Measurements from ENCODE around the gene ELP5. TPM values are rescaled to one million over a fixed set of nuclear protein-coding genes. Genes with fewer than 3 reads are reported as not detected.

ELP5 gene
- total RNA-seq, 4 donors from 2014 or later, result 24.9 to 33.3 (median 27.8) TPM

DNA sequence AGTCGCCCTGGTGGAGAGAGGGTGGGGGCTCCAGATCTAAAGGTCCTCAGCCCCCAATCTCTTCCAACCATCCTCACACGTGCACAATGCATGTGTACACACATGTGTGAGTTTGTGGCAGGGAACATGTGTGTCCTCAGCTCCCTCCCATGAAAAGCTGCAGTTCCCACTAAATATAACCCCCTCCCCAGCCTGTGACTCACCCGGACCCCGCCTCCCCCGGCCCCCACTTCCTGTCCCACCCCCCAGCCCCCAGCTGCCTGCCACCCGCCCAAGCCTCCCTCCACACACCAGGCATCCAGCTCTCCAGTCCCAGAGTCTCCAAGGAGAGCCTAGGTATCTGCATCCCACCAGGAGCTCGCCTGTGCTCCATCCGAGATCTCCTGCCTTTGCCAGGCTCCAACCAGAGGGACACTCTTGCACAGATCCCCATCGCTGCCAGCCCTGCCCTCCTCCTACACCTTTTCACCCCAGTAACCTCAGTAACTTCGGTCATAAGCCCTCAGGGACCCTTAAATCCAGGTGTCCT is 36.3 kb upstream of the ELP5 start:
- no peaks in the 10 kb centered on the region for H3K9me3 ChIP-seq
- peaks cover 50 to 84% (median 82%) of the 10 kb centered on the region in 4 donors for H3K4me1 ChIP-seq
- H3K36me3 ChIP-seq, result peaks cover 0 to 3% (median 0%) of the 10 kb centered on the region in 4 donors
- no peak for DNase-seq (ENCODE audit: extremely low spot score)
- H3K27me3 ChIP-seq, result no peaks in the 10 kb centered on the region
- TF ChIP-seq, protein P1, sequence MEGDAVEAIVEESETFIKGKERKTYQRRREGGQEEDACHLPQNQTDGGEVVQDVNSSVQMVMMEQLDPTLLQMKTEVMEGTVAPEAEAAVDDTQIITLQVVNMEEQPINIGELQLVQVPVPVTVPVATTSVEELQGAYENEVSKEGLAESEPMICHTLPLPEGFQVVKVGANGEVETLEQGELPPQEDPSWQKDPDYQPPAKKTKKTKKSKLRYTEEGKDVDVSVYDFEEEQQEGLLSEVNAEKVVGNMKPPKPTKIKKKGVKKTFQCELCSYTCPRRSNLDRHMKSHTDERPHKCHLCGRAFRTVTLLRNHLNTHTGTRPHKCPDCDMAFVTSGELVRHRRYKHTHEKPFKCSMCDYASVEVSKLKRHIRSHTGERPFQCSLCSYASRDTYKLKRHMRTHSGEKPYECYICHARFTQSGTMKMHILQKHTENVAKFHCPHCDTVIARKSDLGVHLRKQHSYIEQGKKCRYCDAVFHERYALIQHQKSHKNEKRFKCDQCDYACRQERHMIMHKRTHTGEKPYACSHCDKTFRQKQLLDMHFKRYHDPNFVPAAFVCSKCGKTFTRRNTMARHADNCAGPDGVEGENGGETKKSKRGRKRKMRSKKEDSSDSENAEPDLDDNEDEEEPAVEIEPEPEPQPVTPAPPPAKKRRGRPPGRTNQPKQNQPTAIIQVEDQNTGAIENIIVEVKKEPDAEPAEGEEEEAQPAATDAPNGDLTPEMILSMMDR (IDR thresholded peaks at IDR 0.05), result no peak
- TF ChIP-seq POLR2A (IDR thresholded peaks at IDR 0.05; ENCODE audit: low read depth) (no peak), POLR2AphosphoS5 (IDR thresholded peaks at IDR 0.05) (no peak), EP300 (IDR thresholded peaks at IDR 0.05) (no peak)
- H3K4me3 ChIP-seq, result peak overlapping the region; percentile 56 to 68 (median 64)
- WGBS, result 16% methylated on average over 6 of the region's 10 CpGs
- H3K27ac ChIP-seq (replicated peaks in 1 of 4), result peak overlapping the region; percentile 92 to 99 (median 97)
- intact Hi-C loops (cut with DNase I), result no loop called here

DNA sequence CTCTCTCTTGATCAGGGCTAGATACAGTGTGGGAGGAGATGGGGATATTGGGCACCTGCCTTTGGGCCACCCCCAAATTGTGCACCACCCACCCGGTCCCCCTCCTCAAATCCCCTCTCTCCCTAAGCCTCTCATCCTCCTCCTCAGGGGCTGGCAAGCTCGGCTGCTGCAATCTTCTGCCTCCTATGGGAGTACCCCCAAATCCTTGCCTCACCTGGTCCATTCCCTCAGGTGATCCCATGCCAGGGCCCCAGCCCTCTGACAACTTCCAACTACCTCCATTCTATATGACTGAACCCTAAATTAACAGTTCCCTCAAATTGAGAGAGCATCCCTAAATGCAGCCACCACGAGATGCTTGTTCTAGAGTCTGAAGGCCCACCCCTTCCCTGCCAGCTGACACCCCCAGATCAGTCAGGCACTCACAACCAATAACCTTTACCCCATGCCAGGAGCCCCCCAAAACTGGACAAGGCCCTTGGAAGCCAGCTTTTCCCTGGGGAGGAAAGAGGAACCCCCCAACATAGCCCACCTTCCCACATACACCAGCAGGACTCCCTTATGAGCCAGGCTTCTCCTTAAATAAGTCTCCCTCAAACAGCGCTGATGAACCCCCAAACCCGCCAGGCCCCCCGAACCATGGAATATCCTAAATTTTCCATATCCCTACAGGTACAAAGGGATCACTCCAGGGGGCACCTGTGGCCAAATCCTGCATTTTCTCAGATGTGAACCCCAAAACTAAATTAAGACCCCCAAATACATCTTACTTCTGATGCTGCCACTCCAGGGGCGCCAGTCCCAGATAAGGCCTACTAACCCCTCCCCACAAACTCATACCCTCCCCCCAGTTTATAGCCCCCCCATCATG is 35.5 kb upstream of the ELP5 start:
- Histone ChIP-seq H3K9me3 (no peaks in the 10 kb centered on the region), H3K4me3 (peak overlapping the region; percentile 56 to 68 (median 62)), H3K4me1 (peaks cover 55 to 84% (median 83%) of the 10 kb centered on the region in 4 donors), H3K27me3 (no peaks in the 10 kb centered on the region), H3K36me3 (peaks cover 0 to 11% (median 5%) of the 10 kb centered on the region in 4 donors), H3K27ac (replicated peaks in 1 of 4) (peak overlapping the region; percentile 92 to 99 (median 97))
- WGBS, result 16% methylated on average over 7 of the region's 7 CpGs
- no peak for TF ChIP-seq POLR2A (IDR thresholded peaks at IDR 0.05; ENCODE audit: low read depth)
- no peak for DNase-seq (ENCODE audit: extremely low spot score)
- intact Hi-C loops (cut with DNase I), result no loop called here

DNA sequence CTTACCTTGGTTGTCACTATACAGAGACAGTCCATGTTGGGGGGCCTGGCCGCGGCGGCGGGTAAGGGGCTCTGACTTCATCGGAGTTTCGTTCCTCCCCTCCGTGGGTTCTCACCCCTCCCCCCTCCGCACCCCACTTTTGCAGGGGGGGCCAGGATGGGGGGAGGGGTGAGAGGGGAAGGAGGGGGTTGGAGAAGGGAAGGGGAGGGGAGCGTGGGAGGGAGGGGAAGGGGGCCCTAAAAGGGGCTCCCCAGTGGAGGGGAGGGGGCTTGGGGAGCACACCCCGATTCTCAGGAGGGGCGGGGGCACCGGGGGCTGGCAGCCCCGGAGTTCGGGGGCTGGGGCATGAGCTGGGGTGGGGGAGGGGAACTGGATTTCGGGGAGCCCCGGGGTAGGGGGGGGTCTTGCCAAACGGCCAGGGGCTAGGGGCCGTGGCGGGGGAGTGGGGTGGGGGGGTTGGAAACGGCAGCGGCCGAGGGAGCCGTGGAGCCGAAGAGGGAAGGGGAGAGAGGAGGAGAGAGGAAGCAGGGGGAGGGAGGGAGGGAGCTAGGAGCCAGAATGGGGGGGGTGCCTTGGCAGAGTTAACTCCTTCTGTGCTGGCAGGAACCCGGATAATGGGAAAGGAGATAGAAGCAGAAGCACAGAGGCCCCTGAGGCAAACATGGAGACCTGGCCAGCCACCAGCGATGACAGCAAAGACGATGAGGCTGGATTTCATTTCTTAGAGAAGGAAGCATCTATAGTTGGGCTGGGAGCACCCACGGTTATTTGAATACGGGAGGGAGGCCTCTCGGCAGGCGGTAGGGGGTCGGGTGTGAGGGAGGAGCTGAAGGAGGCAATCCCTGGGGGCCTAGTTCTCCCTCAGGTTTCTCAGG is 34.7 kb upstream of the ELP5 start:
- no peaks in the 10 kb centered on the region for H3K9me3 ChIP-seq
- no peak for DNase-seq (ENCODE audit: extremely low spot score)
- 1% methylated on average over 24 of the region's 32 CpGs for WGBS
- intact Hi-C loops (cut with DNase I), result no loop called here
- H3K36me3 ChIP-seq, result peaks cover under 1 to 19% (median 13%) of the 10 kb centered on the region in 4 donors
- TF ChIP-seq, protein P1 (IDR thresholded peaks at IDR 0.05), result no peak
- TF ChIP-seq EP300 (IDR thresholded peaks at IDR 0.05), result no peak
- TF ChIP-seq POLR2AphosphoS5 (IDR thresholded peaks at IDR 0.05), result no peak
- TF ChIP-seq POLR2A (IDR thresholded peaks at IDR 0.05; ENCODE audit: low read depth), result no peak
- peak overlapping the region; percentile 56 to 68 (median 62) for H3K4me3 ChIP-seq
- H3K27ac ChIP-seq (replicated peaks in 1 of 4), result peak overlapping the region; percentile 92 to 99 (median 97)
- H3K27me3 ChIP-seq, result no peaks in the 10 kb centered on the region
- H3K4me1 ChIP-seq, result peaks cover 62 to 84% (median 82%) of the 10 kb centered on the region in 4 donors

DNA sequence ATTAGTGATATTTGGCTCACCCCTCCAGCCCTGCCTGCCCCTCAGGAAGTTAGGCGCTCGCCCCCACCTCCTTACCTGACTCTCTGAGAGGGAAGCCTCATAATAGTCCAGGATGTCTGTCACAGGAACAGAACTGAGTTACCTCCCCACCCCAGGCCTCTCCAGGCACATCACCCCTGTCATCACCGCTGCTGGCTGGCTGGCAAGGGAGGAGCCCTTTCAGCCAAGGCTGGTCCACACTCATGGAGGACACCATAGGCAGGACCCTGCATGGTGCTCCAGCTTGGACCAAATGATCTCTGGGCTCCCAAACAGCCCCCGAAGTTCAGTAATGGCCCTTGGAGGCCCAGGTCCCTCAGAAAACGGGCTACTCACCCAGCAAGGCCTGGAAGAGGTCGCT is 33.8 kb upstream of the ELP5 start:
- Histone ChIP-seq H3K27ac (replicated peaks in 1 of 4) (peak overlapping the region; percentile 92 to 99 (median 97)), H3K9me3 (no peaks in the 10 kb centered on the region), H3K4me3 (peak overlapping the region; percentile 56 to 68 (median 62)), H3K4me1 (peaks cover 65 to 86% (median 83%) of the 10 kb centered on the region in 4 donors), H3K36me3 (peaks cover 9 to 27% (median 21%) of the 10 kb centered on the region in 4 donors), H3K27me3 (no peaks in the 10 kb centered on the region)
- intact Hi-C loops (cut with DNase I), result no loop called here
- 47% methylated on average over 6 of the region's 6 CpGs for WGBS
- DNase-seq (ENCODE audit: extremely low spot score), result no peak
- TF ChIP-seq, protein P1 (IDR thresholded peaks at IDR 0.05), result no peak
- no peak for TF ChIP-seq POLR2A (IDR thresholded peaks at IDR 0.05; ENCODE audit: low read depth)
- TF ChIP-seq EP300 (IDR thresholded peaks at IDR 0.05), result no peak
- TF ChIP-seq POLR2AphosphoS5 (IDR thresholded peaks at IDR 0.05), result no peak

Data from esophagus muscularis mucosa (tissue), 4 donors.